ENCODE results near the gene TMEM259.

TMEM259 gene

DNA sequence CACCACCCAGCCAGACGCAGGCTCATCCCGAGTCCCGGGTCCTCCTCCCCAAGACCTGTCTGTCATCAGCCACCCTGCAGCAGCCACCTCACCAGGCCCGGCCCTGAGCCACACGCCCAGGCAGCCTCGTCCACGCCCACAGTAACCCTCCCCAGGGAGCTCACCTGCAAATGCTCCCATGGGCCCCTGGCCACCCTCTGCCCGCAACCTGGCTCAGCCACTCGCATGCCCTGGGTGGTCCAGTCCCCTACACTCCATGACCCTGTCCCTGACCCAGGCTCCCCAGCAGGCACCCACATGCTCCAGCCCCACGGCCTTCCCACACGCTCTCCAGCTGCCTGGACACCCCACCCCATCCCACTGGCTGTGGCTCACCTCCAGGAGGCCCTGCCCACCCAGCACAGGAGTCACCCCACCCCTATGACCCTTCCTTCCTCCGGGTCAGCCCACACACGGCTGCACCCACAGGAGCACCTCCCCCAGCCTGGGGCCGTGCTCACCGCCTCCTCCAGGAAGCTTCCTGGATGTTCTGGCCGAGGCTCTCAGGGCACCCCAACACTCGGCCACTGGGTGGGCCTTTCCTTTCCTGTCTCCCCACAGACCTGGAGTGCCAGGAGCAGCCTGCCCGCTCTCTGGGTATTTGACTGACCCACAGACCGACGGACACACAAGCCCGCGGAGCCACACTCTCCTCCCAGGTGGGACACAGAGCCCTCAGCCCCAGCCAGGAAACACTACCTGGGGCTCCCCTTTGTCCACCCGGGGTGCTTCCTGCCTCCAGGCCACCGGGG is 3.6 kb downstream of the TMEM259 start:
- DNase-seq (ENCODE audit: low read depth in 2 of 2): no peak

DNA sequence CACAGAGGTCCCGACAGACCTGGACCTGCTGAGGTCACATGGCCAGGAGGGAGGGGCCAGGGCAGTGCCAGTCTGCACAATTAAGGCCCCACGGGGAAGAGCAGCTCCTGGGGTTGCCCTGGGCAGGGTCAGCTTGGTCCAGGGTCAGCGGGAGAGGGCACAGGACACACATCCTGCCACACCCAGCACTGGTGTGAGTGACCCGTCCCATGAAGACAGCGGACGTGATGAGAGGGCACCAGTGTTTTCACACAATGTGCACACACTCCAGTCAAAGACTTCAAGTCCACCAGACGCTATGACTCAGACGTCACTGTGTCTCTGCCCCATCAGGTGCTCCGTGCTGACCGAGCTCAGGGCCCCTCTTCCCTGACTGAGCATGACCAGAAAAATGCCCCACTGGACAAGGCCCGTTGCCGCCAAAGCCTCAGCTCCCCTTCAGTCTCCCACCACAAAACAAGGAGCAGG is 4.2 kb downstream of the TMEM259 start:
- no peak for DNase-seq (ENCODE audit: low read depth in 2 of 2)

DNA sequence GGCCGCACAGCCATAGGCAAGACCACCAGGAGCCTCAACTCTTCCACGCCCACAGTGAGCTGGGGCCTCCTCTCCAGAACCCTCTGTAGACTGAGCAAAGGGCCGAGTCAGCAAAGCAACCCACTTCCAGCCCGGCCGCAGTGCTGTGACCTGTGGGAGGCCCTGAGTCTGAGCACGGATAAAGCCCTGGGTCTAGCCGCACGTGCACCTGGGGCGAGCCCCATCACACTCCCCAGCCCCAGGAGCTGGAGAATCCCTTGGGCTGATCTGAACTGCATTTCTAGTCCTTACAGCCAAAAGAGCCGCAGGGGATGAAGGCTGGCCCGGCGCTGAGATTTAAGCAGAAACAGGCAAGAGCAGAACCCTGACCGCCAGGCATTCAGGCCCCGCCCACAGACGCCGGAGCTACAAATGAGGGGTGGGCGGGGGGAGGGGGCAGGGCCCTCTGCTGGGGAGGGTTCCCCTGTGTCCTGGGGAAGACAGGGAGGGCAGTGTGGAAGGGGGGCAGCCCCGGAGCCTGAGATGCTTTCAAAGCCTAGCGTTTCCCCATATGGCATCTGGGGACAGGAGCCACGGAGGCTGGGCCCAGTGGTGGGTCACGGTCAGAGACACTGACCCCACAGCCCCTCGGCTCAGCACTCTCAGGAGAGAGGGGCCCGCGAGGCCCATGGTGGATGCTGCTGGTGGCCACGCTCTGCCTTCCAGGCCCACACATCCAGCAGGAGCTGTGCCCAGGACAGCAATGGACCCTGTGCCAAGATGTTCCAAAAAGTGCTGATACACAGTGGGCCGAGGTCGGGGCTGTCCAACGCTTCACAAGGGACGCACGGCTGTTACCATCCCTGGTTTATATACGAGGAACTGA is 4.9 kb downstream of the TMEM259 start:
- no peak for DNase-seq (ENCODE audit: low read depth in 2 of 2)

DNA sequence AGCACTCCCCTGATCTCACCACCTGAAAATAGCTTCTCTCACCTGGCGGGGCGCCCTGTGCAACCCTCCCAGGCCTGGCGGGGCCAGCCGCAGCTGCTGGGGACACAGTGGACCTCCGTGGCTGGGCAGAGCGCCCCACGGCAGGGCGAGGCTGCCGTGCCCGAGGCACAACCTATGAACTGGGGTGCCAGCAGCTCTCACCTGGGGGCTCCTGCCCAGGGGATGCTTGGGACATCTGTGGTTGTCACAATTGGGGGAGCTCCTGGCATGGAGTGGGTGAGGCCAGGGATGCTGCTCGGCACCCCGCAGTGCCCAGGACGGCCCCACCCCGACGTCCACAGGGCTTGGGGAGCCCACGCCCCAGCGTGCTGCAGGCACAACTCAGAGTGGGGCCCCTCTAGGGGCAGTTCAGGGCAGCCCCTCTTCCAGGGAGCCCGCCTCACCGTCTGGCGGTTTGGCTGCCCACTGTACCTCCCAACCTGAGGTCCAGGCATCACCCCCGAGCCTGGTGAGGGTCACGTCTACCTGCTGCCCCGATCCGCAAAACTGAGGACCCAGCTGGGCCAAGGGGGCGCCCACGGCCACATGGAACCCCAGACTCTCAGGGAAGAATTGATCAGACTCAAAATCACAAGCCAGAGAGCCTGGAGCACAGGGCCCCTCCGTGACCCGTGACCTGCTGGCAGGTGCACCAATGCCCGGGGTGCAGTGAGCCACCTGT is 5.7 kb downstream of the TMEM259 start:
- no peak for DNase-seq (ENCODE audit: low read depth in 2 of 2)

DNA sequence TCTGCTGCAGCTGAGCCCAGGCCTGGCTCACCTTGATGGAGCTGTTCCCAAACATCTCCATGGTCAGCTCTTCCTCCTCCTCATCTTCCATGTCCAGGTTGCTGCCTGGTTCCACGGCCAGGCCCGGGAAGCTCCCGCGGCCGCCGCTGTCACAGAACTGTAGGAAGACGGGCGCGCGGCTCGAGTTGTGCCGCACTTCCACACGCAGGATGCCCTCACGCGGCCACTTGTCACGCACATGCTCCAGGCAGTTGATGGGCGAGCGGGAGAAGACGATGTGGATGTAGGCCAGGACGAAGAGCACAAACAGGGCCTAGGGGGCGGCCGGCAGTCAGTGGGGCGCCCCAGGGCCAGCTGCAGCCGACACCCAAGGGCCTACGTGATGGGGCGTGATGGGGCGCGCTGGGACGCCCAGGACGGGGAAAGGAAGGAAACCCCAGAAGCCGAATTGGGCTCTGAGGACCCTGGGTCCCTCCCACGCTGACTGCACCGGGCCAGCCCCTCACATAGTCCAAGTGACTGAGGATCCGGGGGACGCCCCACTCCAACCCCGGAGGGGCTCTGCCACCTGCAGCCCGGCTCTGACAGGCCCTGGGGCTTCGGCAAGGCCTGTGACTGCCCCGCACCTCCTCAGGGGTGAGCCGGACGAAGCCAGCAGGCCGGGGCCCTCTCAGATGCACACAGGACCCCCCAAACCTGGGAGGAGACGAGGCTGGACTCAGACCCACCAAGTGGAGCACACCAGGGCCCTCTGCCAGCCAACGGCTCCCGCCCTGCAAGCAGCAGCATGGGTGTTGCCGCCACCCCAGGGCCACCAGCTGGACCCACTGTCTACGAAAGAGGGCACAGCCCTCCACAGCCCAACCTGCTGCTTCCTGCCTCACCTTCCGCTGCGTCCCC is 6.5 kb downstream of the TMEM259 start:
- no peak for DNase-seq (ENCODE audit: low read depth in 2 of 2)

DNA sequence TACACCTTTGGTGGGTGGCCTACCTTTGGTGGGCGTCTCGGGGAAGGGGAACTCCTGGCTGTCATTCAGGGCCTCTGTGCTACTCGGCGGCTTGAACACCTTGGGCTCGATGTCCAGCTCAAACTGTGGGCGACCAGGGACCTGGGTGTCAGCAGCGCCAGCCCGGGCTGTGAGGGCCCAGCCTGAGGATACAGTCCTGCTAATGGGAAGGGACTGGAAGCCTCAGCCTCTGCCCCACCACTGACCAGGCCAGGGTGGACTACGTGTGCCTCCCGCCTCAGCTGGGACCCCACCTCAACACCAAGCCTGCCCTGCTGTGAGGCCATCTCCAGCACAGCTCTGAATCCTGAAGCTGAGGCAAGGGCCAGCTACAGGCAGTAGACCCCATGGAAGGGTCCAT is 7.7 kb downstream of the TMEM259 start:
- no peak for DNase-seq (ENCODE audit: low read depth in 2 of 2)

DNA sequence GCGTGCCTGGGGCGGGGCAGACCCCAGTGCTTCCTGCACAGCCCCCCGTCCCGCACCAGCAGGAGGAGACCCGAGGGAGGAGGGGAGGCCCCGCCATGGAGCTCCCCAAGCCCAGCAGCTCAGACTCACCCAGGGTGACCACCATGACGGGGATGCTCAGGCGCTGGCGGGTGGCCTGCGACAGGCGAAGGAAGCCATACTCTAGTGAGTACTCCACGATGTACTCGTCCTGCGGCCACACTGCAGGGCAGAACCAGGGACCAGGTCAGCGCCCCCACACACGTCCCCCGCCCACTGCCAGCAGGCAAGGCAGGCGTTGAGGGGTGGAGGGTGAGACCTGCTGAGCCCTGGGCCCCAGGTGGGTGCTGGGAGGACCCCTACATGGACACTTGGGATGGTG is 8.6 kb downstream of the TMEM259 start:
- DNase-seq (ENCODE audit: low read depth in 2 of 2): no peak

DNA sequence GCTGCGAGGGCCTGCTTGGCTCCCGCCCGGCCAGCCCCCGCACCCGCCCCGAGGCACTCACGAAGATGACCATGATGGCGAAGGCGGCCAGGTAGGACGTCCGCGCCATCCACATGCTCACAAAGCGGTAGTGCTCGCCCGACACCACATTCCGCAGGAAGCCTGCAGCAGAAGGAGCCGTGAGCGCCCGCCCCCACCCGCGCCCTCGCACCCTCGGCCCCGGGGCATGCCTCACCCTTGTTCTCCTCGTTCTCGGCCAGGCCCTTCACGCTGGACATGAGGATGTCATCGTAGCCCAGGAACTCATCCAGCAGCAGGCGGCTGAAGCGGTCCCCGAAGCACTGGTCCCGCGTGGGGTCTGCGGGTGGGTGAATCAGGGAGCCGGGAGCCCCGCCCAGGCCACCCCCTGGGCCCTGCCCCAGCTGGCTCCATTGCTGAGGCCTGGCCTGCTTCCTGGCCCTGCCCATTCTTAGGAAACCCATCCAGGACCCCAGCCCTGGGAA is 9.0 kb downstream of the TMEM259 start:
- no peak for DNase-seq (ENCODE audit: low read depth in 2 of 2)

DNA sequence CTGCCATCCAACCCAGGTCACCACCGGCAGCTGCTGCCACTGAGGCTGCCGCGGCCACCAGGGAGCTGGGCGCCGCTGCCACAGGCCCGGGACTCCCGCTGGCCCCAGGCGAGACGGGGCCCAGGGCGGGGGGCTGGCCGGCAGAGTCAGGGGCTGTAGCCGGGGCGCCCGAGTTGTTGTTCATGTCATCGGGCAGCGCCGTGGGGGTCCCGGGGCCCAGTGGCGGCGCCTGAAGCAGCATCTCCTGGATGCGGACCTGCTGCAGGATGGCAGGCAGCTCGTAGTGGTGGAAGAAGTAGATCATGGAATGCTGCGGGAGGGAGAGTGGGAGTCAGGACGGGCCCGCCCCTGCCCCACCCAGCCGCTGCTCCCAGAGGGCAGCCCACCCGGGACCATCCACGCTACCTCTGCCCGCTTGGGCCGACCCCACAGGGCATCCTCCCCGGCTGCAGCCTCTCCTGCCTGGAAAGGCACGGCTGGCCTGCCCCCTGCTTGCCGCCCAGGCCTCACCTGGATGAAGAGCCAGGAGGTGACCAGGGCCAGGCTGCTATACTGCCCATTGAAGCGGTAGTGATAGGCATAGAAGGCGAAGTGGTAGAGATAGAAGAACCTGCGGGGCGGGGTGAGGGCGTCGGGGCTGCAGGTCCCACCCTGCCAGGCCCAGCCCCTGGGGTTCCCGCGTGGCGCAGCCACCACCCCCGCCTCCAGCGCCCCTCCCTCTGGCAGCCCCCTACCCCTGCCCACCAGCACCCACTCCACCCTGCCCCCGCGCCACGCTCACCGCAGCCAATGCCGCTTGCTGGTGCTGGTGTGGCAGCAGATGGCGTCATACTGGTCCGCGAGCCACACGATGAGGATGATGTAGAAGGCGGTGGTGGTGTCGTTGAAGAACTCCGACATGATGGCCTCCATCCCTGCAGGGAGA is 10.1 kb downstream of the TMEM259 start:
- DNase-seq (ENCODE audit: low read depth in 2 of 2): no peak

DNA sequence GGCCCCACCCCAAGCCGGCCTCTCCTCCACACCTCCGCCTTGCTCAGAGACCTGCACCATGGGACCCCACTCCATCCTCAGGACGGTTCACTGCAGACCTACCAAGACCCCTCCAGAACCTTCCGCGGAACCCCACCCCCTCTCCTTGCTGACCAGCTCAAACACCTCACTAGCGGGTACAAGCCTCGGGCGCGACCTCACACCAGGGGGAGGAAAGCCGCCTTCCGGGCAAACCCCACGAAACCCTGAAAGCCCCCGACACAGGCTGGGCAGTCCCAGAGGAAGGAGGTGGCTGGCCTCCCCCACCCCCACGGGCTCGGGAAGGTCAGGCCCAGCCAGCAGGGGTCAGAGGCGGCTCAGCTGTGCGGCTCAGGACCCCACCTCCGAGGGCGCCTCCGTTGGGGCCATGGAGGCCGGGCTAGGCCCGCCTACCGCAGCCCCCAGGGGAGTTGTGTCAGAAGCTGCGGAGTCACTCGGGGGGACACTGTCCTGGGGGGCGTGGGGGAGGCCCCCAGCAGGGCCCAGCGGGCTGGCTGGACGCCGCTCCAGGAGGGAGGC is 10.9 kb downstream of the TMEM259 start:
- no peak for DNase-seq (ENCODE audit: low read depth in 2 of 2)

DNA sequence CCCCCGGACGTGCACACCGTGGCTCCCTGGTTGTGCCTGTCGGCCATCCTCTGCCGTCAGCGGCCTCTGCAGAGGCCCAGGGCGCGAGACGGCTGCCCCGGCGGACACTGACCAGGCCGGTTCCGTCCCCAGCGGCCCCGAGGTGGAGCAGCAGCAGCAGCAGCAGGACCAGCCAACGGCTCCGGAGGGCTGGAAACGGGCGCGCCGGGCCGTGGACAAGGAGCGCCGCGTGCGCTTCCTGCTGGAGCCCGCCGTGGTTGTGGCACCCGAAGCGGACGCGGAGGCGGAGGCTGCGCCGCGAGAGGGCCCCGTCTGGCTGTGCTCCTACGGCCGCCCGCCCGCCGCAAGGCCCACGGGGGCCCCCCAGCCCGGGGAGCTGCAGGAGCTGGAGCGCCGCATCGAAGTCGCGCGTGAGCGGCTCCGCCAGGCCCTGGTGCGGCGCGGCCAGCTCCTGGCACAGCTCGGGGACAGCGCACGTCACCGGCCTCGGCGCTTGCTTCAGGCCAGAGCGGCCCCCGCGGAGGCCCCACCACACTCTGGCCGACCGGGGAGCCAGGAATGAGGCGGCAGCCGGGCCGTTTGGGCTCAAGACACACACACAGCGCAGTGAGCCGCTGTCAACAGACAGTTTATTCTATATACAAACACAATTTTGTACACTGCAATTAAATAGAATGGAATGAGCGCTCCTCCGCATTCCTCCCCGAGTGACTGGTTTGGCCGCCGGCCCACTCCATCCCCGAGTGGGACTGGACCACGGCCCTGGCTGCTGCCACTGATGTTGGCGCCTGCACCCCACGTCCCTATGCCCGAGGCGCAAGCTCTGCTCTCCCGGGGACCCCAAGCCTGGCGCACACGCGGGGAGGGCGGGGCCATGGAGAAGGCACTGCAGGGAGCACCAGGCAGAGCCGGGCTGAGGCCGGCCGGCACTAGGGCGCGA is 11.6 kb downstream of the TMEM259 start:
- no peak for DNase-seq (ENCODE audit: low read depth in 2 of 2)

DNA sequence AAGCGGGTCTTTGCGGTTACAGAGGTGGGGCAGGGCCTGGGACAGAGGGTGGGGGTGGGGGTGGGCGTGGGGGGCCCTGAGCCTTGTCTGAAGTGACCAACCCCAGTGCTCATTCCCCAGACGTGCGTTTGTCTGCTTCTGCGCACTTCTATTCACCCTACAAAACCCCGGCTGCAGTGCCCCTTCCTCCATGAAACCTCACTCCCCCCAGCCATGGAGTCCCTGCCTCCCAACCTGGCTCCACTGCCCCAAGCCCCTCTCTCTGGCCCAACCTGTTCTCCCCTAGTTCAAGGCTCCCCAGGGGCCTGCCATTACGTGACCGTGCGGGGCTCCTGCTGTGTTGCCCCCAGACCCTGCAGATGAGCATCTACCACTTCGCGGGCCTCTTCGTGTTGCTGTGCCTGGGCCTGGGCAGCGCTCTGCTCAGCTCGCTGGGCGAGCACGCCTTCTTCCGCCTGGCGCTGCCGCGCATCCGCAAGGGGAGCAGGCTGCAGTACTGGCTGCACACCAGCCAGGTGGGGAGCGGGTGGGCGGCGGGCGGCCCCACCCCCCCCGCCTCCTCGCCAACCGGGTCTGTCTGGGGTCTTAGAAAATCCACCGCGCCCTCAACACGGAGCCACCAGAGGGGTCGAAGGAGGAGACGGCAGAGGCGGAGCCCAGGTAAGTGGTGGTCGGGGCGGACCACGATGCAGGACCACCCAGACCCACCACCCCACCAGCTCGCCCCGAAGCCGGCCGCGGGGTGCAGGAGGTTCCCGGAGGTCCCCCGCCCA is 12.5 kb downstream of the TMEM259 start:
- DNase-seq (ENCODE audit: low read depth in 2 of 2): no peak

DNA sequence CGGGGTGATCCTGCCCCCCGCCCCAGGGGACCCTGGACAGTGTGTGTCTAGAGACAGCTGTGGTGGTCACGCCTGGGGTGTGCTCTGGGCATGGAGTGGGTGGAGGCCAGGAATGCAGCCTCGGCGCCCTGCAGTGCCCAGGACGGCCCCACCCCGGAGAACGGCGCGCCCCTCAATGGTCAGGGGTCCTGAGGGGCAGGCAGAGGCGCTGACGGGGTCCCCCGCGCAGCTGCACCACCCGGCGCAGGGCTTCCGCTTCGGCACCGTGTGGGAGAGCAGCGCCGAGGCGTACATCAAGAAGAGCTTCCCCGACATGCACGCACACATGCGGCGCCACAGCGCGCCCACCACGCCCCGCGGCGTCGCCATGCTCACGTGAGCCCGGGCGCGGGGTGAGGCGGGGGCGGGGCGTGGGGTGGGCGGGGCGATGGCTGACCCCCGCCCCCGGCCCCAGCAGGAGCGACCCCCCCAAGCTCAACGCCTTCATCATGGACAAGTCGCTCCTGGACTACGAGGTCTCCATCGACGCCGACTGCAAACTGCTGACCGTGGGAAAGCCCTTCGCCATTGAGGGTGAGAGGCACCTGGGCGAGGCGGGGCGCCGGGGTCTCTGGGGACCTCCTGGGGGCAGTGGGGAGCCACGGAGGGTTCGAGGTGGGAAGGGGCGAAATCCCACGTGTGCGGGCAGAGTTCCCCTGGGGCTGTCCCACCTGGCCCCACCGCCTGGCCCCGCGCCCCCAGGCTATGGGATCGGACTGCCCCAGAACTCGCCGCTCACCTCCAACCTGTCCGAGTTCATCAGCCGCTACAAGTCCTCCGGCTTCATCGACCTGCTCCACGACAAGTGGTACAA is 13.3 kb downstream of the TMEM259 start:
- no peak for DNase-seq (ENCODE audit: low read depth in 2 of 2)

DNA sequence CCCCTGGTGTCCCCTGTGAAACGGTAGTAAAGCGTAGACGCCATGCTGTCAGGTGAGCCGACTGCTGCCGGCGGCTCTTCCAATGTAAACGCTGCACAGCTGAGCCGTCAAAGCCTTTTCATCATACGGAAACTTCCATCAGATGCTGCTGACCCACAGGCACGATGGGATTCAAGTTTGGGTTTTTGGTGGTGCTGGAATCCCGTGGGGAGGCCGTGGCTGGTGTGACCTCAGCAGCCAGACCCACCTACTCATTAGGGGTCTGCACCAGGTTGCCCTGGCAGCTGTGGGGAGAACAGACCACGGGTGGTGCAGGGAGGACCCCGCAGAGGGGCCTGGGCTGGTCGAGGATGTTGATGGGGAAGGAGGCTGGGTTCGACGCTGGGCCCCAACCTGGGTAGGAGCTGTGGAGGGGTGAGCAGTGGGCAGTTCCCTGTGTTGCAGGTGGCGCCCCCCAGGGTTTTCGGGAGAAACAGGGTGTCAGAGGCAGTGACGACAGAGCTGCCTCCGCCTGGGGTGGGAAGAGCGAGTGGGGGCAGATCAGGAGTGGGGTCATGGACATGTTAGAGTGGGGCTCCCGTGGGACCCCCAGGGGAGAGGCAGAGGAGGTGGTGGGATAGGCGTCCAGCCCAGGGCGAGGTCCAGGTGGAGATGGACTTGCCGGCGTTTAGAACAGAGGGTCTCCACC is 14.1 kb downstream of the TMEM259 start:
- no peak for DNase-seq (ENCODE audit: low read depth in 2 of 2)

DNA sequence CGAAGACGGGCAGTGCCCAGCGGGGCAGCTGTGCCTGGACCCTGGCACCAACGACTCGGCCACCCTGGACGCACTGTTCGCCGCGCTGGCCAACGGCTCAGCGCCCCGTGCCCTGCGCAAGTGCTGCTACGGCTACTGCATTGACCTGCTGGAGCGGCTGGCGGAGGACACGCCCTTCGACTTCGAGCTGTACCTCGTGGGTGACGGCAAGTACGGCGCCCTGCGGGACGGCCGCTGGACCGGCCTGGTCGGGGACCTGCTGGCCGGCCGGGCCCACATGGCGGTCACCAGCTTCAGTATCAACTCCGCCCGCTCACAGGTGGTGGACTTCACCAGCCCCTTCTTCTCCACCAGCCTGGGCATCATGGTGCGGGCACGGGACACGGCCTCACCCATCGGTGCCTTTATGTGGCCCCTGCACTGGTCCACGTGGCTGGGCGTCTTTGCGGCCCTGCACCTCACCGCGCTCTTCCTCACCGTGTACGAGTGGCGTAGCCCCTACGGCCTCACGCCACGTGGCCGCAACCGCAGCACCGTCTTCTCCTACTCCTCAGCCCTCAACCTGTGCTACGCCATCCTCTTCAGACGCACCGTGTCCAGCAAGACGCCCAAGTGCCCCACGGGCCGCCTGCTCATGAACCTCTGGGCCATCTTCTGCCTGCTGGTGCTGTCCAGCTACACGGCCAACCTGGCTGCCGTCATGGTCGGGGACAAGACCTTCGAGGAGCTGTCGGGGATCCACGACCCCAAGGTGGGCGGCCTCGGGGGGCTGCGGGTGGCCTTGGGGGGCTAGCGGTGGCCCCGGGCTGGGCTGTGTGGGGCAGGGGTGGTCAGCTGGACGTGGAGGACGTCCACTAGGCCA is 15.9 kb downstream of the TMEM259 start:
- DNase-seq (ENCODE audit: low read depth in 2 of 2): no peak
